Astrocyte of the spinal cord (primary cell): Measurements from ENCODE around the gene ERBB4.
"Not testable (repeated sequence)": the region's sequence is repeated elsewhere in the genome, so short reads cannot be mapped to it uniquely, and the experiment has no call there.

ENCODE experiments used
- DNase-seq: peaks from one replicate; pipeline ENCODE4 v3.0.0; 2011; ENCODE audit warnings: low read depth, low spot score
- H3K4me3 ChIP-seq: 2 replicates; pipeline ENCODE4 v1.5.1; 2011; ENCODE audit warnings: low read depth, mild to moderate bottlenecking, low read length, moderate library complexity
- in situ Hi-C: cut with HindIII; loops from 2 replicates; pipeline ENCODE4 v1.10.0; 2017; ENCODE audit warnings: low sequenced_read_pairs
- TF ChIP-seq, protein P1 (sequence below): IDR thresholded peaks from 2 replicates; pipeline ENCODE4 v1.5.1; 2012; ENCODE audit warnings: low read depth, mild to moderate bottlenecking, low read length, inconsistent platforms

ERBB4 gene

GRCh38 chr2:212213191-212213590 lies 325.4 kb downstream of the ERBB4 start:
- DNase-seq = no peak
- in situ Hi-C loops = no loop called here
- TF ChIP-seq, protein P1, sequence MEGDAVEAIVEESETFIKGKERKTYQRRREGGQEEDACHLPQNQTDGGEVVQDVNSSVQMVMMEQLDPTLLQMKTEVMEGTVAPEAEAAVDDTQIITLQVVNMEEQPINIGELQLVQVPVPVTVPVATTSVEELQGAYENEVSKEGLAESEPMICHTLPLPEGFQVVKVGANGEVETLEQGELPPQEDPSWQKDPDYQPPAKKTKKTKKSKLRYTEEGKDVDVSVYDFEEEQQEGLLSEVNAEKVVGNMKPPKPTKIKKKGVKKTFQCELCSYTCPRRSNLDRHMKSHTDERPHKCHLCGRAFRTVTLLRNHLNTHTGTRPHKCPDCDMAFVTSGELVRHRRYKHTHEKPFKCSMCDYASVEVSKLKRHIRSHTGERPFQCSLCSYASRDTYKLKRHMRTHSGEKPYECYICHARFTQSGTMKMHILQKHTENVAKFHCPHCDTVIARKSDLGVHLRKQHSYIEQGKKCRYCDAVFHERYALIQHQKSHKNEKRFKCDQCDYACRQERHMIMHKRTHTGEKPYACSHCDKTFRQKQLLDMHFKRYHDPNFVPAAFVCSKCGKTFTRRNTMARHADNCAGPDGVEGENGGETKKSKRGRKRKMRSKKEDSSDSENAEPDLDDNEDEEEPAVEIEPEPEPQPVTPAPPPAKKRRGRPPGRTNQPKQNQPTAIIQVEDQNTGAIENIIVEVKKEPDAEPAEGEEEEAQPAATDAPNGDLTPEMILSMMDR = no peak
- H3K4me3 ChIP-seq = no peak overlapping the region

DNA sequence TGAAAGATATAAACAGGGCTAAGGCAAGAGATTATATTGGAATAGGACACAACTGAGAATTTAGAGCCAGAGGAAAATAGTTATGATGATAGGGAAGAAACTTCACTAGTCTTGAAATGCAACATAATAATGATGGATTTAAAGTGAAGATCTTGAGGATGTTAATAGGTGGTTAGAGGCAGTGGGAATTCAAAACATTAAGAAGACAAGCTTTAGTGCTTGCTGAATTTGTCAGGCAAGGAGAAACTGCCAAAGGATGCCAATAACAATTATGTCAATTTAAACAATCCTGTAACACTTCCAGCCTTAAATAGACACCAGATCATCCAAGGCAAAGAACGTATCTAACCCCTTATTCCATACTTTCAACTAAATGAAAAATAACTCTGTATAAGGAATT lies 330.1 kb downstream of the ERBB4 start:
- in situ Hi-C loops = no loop called here

DNA sequence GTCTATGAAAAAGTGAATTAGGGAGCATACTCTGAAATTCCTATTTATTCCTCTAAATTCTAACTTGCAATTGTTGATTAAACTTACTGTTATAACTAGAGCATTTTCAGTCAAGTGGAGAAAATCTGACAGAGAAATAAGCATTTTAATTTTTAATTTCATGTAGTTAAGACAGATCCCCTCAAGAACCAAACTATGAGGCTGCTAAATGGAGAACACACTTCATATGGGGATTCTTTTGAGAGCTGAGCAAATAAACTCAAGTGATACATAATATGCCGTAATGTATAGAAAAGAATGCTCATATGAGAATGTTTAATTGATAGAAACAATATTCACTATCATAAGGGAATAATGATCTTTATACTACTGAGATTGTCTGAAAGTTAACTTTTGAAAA lies 340.8 kb downstream of the ERBB4 start:
- in situ Hi-C loops = no loop called here
- no peak overlapping the region for H3K4me3 ChIP-seq
- no peak for DNase-seq
- TF ChIP-seq, protein P1 = no peak

More for the DNA sequence above, 330.1 kb downstream of the ERBB4 start:
- DNase-seq = no peak
- TF ChIP-seq, protein P1 = no peak
- no peak overlapping the region for H3K4me3 ChIP-seq

DNA sequence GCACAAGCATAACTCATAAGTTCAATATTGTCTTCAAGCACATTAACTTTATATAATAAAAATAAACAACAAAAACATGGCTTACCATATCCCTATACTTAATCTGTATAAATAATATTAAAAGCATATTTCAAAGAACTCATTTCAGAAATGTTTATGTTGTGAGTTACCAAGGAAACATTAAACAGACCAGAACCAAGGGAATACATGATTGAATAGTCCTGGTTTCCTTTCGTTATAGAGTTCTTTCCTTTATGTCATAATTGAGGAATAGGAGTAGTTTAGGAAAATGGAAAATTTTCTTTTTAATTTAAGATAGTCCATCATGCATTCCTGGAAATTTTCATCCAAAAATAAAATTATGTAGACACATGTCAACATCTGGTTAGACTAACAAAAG lies 343.0 kb downstream of the ERBB4 start:
- in situ Hi-C loops = no loop called here

DNA sequence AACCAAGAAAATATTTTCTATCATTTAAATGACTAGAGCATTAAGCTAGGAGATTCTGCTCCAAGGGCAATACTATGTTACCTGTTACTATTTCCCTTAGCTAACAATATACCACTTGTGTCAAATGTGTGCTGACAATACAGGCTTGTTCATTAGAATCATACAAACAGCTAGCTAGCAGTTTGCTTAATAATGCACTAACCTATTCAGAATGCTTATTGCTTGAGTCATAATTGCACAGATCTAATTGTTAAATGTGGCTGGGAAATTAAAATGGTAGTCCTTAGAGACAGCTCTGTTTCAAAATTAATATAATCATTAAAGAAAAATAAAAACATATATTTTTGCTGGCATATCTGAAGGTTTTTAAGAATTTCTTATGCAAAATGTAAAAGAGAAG lies 344.2 kb downstream of the ERBB4 start:
- H3K4me3 ChIP-seq = no peak overlapping the region
- TF ChIP-seq, protein P1 = no peak
- in situ Hi-C loops = no loop called here
- DNase-seq = no peak

More for the DNA sequence above, 343.0 kb downstream of the ERBB4 start:
- H3K4me3 ChIP-seq = no peak overlapping the region
- DNase-seq = no peak
- TF ChIP-seq, protein P1 = no peak

- in situ Hi-C loops = no loop called here
- no peak overlapping the region for H3K4me3 ChIP-seq
- TF ChIP-seq, protein P1 = no peak
- DNase-seq = no peak
These were observed 344.8 kb downstream of the ERBB4 start for GRCh38 chr2:212193803-212194202.

GRCh38 chr2:212193056-212193455 lies 345.5 kb downstream of the ERBB4 start:
- in situ Hi-C loops = no loop called here

DNA sequence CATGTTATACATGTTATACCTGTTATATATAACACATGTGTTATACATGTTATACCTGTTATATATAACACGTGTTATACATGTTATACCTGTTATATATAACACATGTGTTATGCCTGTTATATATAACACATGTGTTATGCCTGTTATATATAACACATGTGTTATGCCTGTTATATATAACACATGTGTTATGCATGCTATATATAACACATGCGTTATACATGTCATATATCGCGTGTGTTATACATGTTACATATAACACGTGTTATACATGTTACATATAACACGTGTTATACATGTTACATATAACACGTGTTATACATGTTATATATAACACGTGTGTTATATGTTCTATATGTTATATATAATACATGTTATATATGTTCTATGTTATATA lies 347.2 kb downstream of the ERBB4 start:
- DNase-seq = not testable (repeated sequence)

More at GRCh38 chr2:212193056-212193455, 345.5 kb downstream of the ERBB4 start:
- TF ChIP-seq, protein P1 = no peak
- no peak overlapping the region for H3K4me3 ChIP-seq
- no peak for DNase-seq

More for the DNA sequence above, 347.2 kb downstream of the ERBB4 start:
- in situ Hi-C loops, H3K4me3 ChIP-seq: not testable (repeated sequence)
